HG02642 (cell line): ENCODE results near the gene NMB.
"Not testable (repeated sequence)": the region's sequence is repeated elsewhere in the genome, so short reads cannot be mapped to it uniquely, and the experiment has no call there.

Experiments
- ATAC-seq: cut with Tn5 transposase; IDR thresholded peaks from one replicate; pipeline ENCODE4 v1.9.1; 2021; ENCODE audit warnings: mild to moderate bottlenecking; ENCODE audit not compliant: unreplicated experiment, poor library complexity

Gene NMB

DNA sequence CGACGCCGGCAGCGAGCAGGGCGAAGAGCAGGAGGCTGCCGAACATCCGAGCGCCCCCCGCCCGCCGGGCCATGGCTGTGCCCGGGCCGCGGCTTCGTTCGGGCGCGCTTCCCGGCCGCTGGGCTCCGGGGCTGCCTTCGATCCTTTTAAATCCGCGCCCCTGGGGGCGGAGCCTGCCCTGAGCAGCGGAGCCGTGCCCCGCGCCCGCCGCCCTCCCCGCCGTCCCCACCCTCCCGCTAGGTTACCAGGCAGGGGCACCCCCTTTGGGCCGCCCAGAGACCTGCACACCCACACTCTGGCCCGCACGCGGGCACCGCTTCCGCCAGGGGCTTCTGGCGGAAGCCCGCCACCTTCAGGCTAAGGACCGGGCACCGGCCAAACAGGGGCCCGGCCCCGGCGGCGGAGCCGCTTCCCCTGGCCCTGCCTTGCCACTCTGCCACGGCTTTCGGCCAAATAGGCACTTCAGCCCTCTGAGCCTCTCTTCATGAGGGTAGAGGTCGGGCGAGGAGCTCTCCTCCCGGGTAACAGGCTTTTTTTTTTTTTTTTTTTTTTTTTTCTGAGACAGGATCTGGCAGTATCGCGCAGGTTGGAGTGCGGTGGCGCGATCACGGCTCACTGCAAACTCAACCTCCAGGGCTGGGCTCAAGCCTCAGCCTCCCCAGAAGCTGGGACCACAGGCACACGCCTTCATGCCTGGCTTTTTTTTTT, at the start of gene NMB:
NMB (minus strand) TSS at position 120 of the 708 bp plus-strand sequence; CDS start at position 73, 47 bp downstream.
- peak; percentile 67 for ATAC-seq

GRCh38 chr15:84703808-84704207, 45.8 kb upstream of the NMB start:
- no peak for ATAC-seq

DNA sequence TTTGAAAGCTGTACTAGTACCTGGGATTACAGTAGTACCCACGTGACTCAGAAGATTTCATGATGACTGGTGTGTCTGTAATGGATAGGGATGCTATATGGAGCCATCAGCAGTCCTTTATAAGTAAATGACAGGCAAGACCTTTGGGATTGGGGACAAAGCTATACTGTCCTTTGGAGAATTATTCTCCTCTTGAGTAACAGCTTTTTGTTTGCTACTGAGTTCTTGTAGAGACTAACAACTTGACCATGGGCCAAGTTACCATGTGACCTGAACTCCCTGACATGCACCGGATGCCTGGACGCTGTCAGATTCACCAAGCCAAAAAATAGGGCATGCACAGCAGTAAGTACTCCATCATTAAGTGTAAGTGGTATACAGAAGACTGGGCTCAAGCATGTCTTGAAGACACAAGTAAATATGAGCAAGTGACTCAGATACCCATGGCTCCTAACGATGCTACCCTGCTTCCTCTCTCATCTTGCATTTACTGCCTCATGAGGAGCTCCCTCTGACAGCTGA, 45.0 kb upstream of the NMB start:
- no peak for ATAC-seq

DNA sequence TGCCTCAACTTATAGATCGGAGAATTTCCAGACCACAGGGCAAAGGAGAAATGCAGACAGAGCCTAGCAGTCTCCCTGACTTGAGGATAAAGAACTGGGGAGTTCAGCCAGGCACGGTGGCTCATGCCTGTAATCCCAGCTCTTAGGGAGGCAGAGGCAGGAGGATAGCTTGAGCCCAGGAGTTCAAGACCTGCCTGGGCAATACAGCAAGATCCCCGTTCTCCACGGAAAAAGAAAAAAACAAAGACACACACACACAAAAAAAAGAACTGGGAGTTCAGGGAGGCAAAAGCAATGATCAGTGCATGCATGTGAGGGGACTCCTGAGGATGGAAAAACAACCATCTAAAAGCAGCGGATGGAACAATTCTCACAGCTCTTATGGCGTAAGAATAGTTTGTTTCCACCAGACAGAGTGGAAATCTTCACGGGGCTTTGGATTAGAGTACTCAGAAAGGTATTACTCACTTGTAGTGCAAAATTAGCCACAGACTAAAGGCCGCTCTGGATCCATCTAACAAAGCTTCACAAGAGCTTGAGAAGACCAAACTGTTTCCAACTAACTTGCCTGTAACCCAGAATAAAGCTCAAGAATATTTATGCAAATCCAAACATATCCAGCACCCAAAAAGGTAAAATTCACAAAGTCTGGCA, 41.7 kb upstream of the NMB start:
- no peak for ATAC-seq

DNA sequence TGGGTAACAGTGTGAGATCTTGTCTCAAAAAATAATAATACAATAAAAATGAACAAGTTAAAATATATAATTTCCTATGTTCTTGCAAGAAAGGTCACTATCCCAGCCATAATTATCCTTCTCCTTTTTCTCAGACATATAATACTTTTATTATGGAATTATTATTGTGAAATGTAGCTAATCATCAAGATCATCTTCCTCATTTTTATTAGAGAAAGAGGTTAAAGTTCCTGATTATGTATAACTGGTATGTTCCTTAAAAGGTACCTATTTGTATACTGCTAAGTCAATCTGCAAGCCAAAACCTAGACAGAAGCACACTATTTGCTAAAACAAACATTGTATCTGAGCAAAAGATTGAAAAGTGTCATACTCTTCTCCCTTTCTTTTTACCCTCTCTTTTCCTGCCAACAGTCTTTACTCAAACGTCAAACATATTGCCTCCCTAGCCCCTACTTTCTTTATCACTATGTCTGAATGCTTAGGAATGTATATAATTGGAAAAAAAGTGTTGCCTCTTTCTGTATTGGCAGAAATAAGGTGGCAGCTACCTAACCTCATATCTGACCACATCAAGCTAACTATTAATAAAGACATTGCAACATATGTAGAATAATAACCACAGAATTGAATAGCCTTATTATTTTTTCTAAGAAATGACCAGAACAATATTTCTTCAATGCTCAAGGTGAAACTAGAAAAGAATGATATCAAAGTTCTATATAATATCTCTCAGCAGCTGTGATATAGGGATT, 39.4 kb upstream of the NMB start:
- no peak for ATAC-seq

- no peak for ATAC-seq
Observed at GRCh38 chr15:84696757-84697156, 38.8 kb upstream of the NMB start.

GRCh38 chr15:84690342-84690741, 32.3 kb upstream of the NMB start:
- no peak for ATAC-seq

DNA sequence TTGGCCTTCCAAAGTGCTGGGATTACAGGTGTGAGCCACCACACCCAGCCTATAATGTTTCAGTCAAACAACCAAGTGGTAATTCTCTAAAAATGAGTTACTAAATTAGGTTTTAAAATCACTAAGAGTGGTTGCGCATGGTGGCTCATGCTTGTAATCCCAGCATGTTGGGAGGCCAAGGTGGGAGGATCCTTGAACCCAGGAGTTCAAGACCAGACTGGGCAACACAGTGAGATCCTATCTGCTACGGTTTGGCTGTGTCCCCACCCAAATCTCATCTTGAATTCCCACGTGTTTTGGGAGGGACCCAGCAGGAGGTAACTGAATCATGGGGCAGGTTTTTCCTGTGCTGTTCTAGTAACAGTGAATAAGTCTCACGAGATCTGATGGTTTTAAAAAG, 31.9 kb upstream of the NMB start:
- ATAC-seq = no peak

GRCh38 chr15:84686446-84686845, 28.4 kb upstream of the NMB start:
- not testable (repeated sequence) for ATAC-seq

DNA sequence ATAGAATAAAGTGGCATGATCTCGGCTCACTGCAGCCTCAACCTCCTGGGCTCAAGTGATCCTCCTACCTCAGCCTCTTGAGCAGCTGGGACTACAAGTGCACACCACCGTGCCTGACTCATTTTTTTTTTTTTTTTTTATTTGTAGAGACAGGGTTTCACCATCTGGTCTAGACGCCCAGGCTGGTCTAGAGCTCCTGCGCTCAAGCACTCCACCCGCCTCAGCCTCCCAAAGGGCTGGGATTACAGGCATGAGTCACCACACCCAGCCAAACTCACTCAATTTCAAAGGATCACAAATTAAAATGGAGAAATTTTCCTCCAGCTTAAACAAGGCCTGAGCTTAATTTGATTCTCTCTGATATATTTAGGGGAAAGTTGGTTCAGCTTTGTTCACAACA, 27.3 kb upstream of the NMB start:
- no peak for ATAC-seq

GRCh38 chr15:84684092-84684491, 26.1 kb upstream of the NMB start:
- ATAC-seq = no peak

DNA sequence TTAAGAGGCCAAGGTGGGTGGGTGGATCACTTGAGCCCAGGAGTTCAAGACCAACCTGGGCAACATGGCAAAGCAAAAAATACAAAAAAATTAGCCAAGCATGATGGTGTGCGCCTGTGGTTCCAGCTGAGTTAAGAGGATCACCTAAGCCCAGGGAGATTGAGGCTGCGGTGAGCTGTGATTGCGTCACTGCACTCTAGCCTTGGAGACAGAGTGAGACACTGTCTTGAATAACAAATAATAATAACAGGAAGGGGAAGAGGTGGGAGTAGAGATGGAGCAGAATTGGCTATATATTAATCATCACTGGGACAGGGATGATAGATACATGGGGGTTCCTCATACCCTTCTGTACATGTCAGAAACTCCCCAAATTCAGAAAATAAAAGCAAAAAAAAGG, 23.8 kb upstream of the NMB start:
- no peak for ATAC-seq

DNA sequence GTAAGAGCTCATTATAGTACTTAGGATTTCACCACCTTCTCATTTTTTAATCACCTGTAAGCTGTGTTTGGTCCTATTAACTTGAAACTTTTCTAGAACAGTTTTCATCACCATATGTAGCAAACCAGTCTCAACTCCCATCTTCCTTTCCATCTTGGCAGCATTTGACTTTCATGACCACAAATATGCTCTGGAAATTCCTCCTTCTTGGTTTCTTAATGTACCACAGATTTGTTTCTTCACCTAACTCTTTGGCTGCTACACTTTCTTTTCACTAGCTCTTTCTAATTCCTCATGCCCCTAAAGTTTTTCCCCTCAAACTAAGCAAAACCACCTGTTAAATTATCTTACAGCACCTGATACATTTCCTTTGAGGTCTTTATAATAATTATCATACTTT, 13.2 kb upstream of the NMB start:
- ATAC-seq = no peak

DNA sequence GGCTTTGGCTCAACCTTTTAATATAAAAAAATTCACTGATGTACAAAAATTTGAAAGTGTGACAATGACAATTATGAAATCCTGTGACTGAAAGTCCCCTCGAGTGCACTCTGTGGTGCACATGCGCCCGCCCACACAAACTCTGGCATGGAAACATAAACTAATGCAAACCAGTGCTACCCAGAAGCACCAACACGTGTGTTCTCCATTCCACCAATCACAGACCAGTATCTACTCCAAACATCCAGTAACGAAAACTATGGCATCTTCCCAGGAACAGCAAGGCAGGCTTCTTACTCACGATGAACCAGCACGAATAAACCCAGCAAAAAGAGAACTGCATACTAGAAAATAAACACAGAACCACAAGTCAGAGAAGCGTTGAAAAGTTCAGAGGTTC, 11.7 kb upstream of the NMB start:
- no peak for ATAC-seq

DNA sequence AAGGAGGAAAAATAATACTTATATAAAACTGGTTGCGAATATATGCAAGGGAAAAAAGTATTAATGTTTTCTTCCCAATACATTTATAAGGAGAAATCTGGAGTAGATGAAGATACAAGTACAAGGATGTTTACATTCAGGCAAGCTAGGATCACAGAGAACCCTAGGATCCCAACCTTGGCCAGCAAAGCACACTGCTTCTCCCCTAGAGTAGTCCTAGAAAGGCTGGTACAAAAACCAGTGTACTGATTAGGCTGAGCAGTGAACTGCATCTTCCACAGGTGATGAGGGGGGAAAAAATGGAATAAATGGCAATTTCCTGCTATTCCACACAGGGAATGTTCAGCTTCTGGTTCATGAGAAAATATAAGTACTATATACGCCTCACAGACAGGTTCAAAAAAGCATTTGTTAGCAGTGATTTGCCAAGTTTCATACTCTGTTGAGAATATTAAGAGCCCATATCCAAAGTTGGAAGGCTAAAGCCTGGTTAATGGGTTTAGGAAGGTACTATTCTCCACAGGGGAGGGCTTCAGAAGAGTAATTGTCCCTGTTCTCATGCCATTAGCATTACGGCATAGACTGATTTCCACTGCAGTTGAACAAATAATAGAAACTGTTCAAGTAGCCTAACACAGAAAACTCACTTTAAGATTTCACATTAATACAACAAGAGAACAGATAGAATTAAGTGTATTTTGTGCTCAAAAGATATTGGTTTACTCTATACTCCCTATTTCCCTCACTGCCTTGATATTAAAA, 10.4 kb upstream of the NMB start:
- no peak for ATAC-seq

DNA sequence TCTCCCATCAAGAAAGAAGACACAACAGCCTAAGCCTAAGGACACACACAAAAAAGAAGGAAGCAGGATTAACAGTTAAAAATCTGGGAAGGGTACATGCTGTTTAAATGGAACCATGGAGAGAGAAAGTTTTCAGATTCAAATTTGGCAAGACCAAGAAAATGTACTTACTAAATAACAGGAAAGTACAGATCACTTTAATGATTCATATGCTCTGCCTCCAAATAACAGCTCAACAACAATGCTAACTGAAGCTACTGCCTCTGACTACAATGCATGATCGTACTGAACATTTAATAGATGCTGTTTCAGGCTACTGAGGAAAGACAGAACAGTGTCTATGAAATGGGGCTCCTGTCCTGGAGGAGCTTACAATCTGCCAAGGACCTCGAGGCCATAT, 8.4 kb upstream of the NMB start:
- no peak for ATAC-seq

GRCh38 chr15:84661001-84661400, 3.0 kb upstream of the NMB start:
- ATAC-seq = no peak

DNA sequence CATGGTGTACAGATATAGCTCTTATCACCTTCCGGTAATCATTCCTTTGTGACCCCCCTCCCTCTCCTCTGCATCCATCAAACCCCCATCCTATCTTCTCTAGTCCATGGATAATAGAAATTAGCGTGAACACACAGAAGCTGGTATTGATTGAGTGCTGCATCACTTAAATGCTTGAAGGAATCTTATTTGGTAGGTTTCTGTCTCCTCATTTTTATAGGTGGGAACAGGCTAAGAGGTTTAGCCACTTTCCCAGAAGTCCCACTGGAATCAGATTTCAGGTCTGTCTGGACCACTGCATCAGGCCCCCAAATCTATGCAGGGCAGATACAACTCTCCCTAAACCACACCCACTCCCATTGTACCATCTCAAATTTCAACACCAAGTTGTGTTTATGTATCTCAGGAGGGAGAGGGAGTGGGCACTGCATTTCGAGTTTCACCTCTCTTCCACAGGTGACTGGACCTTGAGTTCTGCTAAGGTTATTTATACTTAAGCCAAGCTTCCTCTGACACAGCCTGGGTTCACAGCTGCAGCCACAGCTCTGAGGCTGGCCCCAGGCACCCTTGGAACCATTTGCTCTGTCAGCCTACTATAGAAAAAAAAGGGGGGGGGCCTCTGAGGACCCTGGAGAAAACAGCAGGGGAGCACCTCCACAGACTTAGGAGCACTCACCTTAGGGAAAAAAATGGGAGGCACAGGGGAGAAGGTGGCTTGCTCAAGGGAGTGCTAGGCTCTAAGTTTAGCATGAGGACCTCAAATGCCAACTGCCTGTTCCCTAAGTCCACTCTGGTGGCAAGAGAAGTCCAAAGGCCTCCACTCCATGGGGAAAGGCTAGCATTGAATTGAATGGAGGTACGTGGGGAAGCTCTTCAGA, 2.1 kb upstream of the NMB start:
- no peak for ATAC-seq

- no peak for ATAC-seq
Observed at GRCh38 chr15:84658788-84659411, 901 bp upstream of the NMB start.
